Panc1 (cell line): ENCODE measurements around the gene PRSS33. TPM values are rescaled to one million over a fixed set of nuclear protein-coding genes. Genes with fewer than 3 reads are reported as not detected.

ENCODE experiments used
- ATAC-seq: fragments of 200-7000 bp; cut with Tn5 transposase; 2 replicates; pipeline ENCODE4 v1.9.1; 2020; ENCODE audit warnings: mild to moderate bottlenecking, moderate library complexity
- BruUV-seq: library from RNA; stranded (reverse); fragments of 400-500 nt; replicated peaks from 2 replicates; lab custom pipeline; 2021; lab: Mats Ljungman, UMichigan
- CTCF ChIA-PET: fragments of 300-600 bp; sonication (Branson Sonifier 250); formaldehyde crosslinking; loops from one replicate; lab custom pipeline; 2022; ENCODE audit warnings: antibody characterized with exemption; lab: Charles Lee
- POLR2A ChIA-PET: fragments of 300-600 bp; sonication (Branson Sonifier 250); formaldehyde crosslinking; loops from one replicate; lab custom pipeline; 2022; ENCODE audit warnings: antibody characterized with exemption; lab: Charles Lee
- DNase-seq: peaks from one replicate; pipeline ENCODE4 v3.0.0-alpha.2; 2010; ENCODE audit warnings: low read depth, low spot score
- H3K27ac ChIP-seq: 2 replicates; pipeline ENCODE4 v1.5.1; 2011; ENCODE audit warnings: mild to moderate bottlenecking, low read length, inconsistent platforms
- H3K27me3 ChIP-seq: fragments of 200-500 bp; sonication (Bioruptor generic); 2 replicates; pipeline ENCODE4 v1.6.0; 2014; ENCODE audit warnings: low read length, inconsistent platforms; ENCODE audit not compliant: control insufficient read depth, insufficient read depth
- H3K36me3 ChIP-seq: fragments of 200-500 bp; sonication (Bioruptor generic); 2 replicates; pipeline ENCODE4 v1.5.1; 2014; ENCODE audit warnings: inconsistent platforms, mild to moderate bottlenecking, low read length, moderate library complexity; ENCODE audit not compliant: control insufficient read depth, insufficient read depth
- H3K4me1 ChIP-seq: 2 replicates; pipeline ENCODE4 v1.5.1; 2011; ENCODE audit warnings: inconsistent platforms, mild to moderate bottlenecking, low read length, moderate library complexity; ENCODE audit not compliant: control insufficient read depth, insufficient read depth
- H3K4me3 ChIP-seq, 2 experiments: 2 replicates each; pipeline ENCODE4 v1.5.1; 2011 to 2012; ENCODE audit warnings: low read depth in 2 of 2, low read length in 2 of 2, mild to moderate bottlenecking in 2 of 2, inconsistent platforms in 1 of 2, moderate library complexity in 1 of 2
- H3K9me3 ChIP-seq: fragments of 200-500 bp; sonication (Bioruptor generic); 2 replicates; pipeline ENCODE4 v1.5.1; 2014; ENCODE audit warnings: low read depth, mild to moderate bottlenecking, inconsistent platforms, low read length, moderate library complexity; ENCODE audit not compliant: control insufficient read depth, insufficient read depth
- POLR2AphosphoS5 ChIP-seq: IDR thresholded peaks from 2 replicates; pipeline ENCODE4 v1.6.1; 2012; ENCODE audit warnings: mild to moderate bottlenecking, low read depth, low read length, moderate library complexity
- SIN3A ChIP-seq: IDR thresholded peaks from 2 replicates; pipeline ENCODE4 v1.6.1; 2012; ENCODE audit warnings: low read depth, mild to moderate bottlenecking, low read length, moderate library complexity, borderline replicate concordance; ENCODE audit not compliant: insufficient read depth
- TCF7L2 ChIP-seq: IDR thresholded peaks from 2 replicates; pipeline ENCODE4 v1.6.1; 2011; ENCODE audit warnings: mild to moderate bottlenecking, low read depth, low read length, inconsistent platforms
- in situ Hi-C: cut with HindIII; loops from 2 replicates; pipeline ENCODE4 v1.10.0; 2016; ENCODE audit warnings: low sequenced_read_pairs, low pct_unique_long_range_greater_than_20kb
- intact Hi-C: fragments of 100-400 bp; cut with micrococcal nuclease; formaldehyde crosslinking; loops from one replicate; pipeline ENCODE4 v1.10.0; 2022; ENCODE audit not compliant: unreplicated experiment
- total RNA-seq: library from RNA; stranded (reverse); gene quantifications from one replicate; pipeline ENCODE4 v1.2.1, GENCODE V29; 2021; ENCODE audit not compliant: unreplicated experiment
- TF ChIP-seq, protein P1 (sequence below), 2 experiments: IDR thresholded peaks; 2 replicates each; pipeline ENCODE4 v1.6.1; 2011 to 2012; ENCODE audit warnings: low read depth in 2 of 2, control low read depth in 1 of 2, low read length in 1 of 2, mild to moderate bottlenecking in 1 of 2, moderate library complexity in 1 of 2; ENCODE audit not compliant: insufficient read depth in 1 of 2
- TF ChIP-seq, protein P2 (sequence below): fragments of 450-650 bp; IDR thresholded peaks from 2 replicates; pipeline ENCODE4 v1.5.1; 2017; ENCODE audit warnings: mild to moderate bottlenecking

Gene PRSS33
- total RNA-seq, 1 experiment from 2014 or later = 0.59 TPM

DNA sequence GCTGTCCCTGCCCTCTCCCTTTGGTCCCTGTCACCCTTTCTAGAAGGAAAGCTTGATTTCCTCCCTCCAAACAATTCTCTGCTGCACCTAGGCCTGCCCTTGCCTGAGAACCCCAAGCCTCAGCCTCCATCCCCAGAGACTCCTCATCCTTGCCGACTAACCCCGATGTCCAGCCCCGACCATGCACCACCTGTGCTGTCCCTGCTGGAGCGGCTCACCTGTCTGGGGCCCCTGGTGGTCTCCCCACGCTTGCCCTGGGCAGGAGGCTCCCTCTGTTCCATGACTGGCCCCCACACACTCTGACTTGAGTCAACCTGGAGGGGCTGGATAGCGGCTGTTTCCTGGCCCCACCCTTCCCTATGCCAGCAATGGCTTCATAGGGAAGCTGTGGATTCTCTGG lies 46.9 kb downstream of the PRSS33 start:
- H3K27me3 ChIP-seq = no peaks in the 10 kb centered on the region
- H3K36me3 ChIP-seq = no peaks in the 10 kb centered on the region
- CTCF ChIA-PET = no interaction called here
- H3K4me3 ChIP-seq = no peak overlapping the region
- DNase-seq (no peak), ATAC-seq (no peak)
- POLR2A ChIA-PET = no interaction called here
- intact Hi-C loops (no loop called here), in situ Hi-C loops (no loop called here)
- BruUV-seq = no TSS peak
- H3K9me3 ChIP-seq = no peaks in the 10 kb centered on the region
- H3K4me1 ChIP-seq = peaks cover 6% of the 10 kb centered on the region
- no peak overlapping the region for H3K27ac ChIP-seq
- TF ChIP-seq, protein P1, sequence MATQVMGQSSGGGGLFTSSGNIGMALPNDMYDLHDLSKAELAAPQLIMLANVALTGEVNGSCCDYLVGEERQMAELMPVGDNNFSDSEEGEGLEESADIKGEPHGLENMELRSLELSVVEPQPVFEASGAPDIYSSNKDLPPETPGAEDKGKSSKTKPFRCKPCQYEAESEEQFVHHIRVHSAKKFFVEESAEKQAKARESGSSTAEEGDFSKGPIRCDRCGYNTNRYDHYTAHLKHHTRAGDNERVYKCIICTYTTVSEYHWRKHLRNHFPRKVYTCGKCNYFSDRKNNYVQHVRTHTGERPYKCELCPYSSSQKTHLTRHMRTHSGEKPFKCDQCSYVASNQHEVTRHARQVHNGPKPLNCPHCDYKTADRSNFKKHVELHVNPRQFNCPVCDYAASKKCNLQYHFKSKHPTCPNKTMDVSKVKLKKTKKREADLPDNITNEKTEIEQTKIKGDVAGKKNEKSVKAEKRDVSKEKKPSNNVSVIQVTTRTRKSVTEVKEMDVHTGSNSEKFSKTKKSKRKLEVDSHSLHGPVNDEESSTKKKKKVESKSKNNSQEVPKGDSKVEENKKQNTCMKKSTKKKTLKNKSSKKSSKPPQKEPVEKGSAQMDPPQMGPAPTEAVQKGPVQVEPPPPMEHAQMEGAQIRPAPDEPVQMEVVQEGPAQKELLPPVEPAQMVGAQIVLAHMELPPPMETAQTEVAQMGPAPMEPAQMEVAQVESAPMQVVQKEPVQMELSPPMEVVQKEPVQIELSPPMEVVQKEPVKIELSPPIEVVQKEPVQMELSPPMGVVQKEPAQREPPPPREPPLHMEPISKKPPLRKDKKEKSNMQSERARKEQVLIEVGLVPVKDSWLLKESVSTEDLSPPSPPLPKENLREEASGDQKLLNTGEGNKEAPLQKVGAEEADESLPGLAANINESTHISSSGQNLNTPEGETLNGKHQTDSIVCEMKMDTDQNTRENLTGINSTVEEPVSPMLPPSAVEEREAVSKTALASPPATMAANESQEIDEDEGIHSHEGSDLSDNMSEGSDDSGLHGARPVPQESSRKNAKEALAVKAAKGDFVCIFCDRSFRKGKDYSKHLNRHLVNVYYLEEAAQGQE (IDR thresholded peaks at IDR 0.05; ENCODE audit: insufficient read depth in 1 of 2, low read depth in 2 of 2, low read length in 1 of 2) = no peak
- TF ChIP-seq, protein P2, sequence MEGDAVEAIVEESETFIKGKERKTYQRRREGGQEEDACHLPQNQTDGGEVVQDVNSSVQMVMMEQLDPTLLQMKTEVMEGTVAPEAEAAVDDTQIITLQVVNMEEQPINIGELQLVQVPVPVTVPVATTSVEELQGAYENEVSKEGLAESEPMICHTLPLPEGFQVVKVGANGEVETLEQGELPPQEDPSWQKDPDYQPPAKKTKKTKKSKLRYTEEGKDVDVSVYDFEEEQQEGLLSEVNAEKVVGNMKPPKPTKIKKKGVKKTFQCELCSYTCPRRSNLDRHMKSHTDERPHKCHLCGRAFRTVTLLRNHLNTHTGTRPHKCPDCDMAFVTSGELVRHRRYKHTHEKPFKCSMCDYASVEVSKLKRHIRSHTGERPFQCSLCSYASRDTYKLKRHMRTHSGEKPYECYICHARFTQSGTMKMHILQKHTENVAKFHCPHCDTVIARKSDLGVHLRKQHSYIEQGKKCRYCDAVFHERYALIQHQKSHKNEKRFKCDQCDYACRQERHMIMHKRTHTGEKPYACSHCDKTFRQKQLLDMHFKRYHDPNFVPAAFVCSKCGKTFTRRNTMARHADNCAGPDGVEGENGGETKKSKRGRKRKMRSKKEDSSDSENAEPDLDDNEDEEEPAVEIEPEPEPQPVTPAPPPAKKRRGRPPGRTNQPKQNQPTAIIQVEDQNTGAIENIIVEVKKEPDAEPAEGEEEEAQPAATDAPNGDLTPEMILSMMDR = no peak
- TF ChIP-seq TCF7L2 (no peak), POLR2AphosphoS5 (no peak), SIN3A (no peak)

DNA sequence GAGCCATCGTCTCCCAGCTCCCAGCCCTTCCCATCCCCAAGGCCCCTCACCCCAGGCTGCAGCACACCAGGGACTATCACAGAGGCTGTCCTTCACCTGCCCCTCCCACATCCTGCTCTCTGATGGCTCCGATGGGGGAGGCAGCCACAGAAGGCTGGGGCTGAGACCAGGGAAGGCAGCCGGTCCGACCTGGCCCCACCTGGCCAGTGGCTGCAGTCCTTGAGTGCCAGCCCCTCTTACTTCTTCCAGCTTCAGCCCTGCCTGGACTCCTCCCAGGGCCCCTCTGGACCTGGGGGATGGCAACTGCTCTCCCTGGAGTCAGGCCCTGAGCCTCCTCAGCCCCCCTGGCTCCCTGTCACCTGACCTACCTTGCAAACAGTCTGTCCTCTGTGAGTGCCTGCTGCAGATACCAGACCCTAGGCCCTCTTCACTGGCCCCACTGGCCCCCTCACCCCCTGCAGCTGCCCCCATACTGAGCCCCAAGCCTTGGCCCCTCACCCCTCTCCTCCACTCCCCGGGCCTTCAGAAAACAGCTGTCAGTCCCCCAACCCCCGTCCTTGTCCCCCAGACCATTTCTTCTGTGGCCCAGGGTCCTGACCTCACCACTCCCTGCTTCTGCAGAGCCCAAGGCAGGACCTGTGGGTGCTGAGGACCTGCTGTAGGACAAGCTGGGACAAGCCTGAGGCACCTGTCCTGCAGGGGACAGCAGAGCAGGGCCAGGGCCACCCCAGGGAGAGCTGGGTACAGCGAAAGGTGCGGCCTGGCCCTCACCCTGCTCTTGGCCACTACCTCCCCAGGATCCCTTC lies 47.5 kb downstream of the PRSS33 start:
- CTCF ChIA-PET = no interaction called here
- DNase-seq (no peak), ATAC-seq (peak; percentile 31; the same call in 1 of the 2 replicates)
- in situ Hi-C loops = no loop called here
- Histone ChIP-seq H3K36me3 (no peaks in the 10 kb centered on the region), H3K27me3 (no peaks in the 10 kb centered on the region), H3K9me3 (no peaks in the 10 kb centered on the region), H3K4me1 (peaks cover 6% of the 10 kb centered on the region), H3K4me3 (no peak overlapping the region), H3K27ac (no peak overlapping the region)
- TF ChIP-seq, protein P1 (IDR thresholded peaks at IDR 0.05; ENCODE audit: insufficient read depth in 1 of 2, low read depth in 2 of 2, low read length in 1 of 2) = no peak
- TF ChIP-seq, protein P2 = no peak
- TF ChIP-seq TCF7L2 (no peak), POLR2AphosphoS5 (no peak), SIN3A (no peak)
- POLR2A ChIA-PET = no interaction called here
- intact Hi-C loops = no loop called here
- no TSS peak for BruUV-seq
